Heart right ventricle (tissue), 16 donors: ENCODE measurements around the gene E2F2. TPM values are rescaled to one million over a fixed set of nuclear protein-coding genes. Genes with fewer than 3 reads are reported as not detected.
"Not testable (repeated sequence)": the region's sequence is repeated elsewhere in the genome, so short reads cannot be mapped to it uniquely, and the experiment has no call there.

Experiments
- ATAC-seq, 8 donors: fragments of 200-7000 bp; cut with Tn5 transposase; one replicate each; pipeline ENCODE4 v1.9.1; 2020; ENCODE audit warnings: mild to moderate bottlenecking in 8 of 8, moderate library complexity in 8 of 8, moderate number of reproducible peaks in 1 of 8
- DNase-seq, 2 donors: peaks; one replicate each; pipeline ENCODE4 v3.0.0-alpha.2; 2020
- H3K27ac ChIP-seq, 10 donors: fragments of 200-600 bp; sonication (generic) in 2 of 10; one replicate each; pipeline versions ENCODE4 v1.5.0 to v1.8.0; 2020 to 2022; ENCODE audit warnings: mild to moderate bottlenecking in 3 of 10
- H3K27me3 ChIP-seq, 7 donors: fragments of 200-600 bp; one replicate each; pipeline ENCODE4 v1.8.0; 2021 to 2022; ENCODE audit warnings: mild to moderate bottlenecking in 2 of 7
- H3K36me3 ChIP-seq, 9 donors: fragments of 200-600 bp; sonication (generic) in 1 of 9; one replicate each; pipeline versions ENCODE4 v1.5.0 to v1.8.0; 2020 to 2022; ENCODE audit warnings: mild to moderate bottlenecking in 2 of 9
- H3K4me1 ChIP-seq, 9 donors: fragments of 200-600 bp; sonication (generic) in 1 of 9; one replicate each; pipeline versions ENCODE4 v1.5.0 to v1.8.0; 2020 to 2022; ENCODE audit warnings: mild to moderate bottlenecking in 4 of 9
- H3K4me3 ChIP-seq, 10 donors: fragments of 200-600 bp; sonication (generic) in 2 of 10; one replicate each; pipeline versions ENCODE4 v1.5.0 to v1.8.0; 2020 to 2022; ENCODE audit warnings: mild to moderate bottlenecking in 7 of 10, moderate library complexity in 2 of 10
- H3K9me3 ChIP-seq, 11 donors: fragments of 200-600 bp in 10 of 11; sonication (generic) in 2 of 11; one replicate each; pipeline versions ENCODE4 v1.5.0 to v1.8.0; 2013 to 2022; ENCODE audit warnings: mild to moderate bottlenecking in 2 of 11, control low read depth in 1 of 11, moderate library complexity in 1 of 11
- WGBS, 2 donors: extraction: QIAGEN DNeasy Blood & Tissue Kit; methylation state at CpG; one replicate each; pipeline ENCODE4 v1.1.7; 2013; ENCODE audit warnings: inconsistent platforms in 1 of 2; 5-methylcytosine and 5-hydroxymethylcytosine counted together
- intact Hi-C, 10 donors: fragments of 100-400 bp; cut with DNase I; formaldehyde crosslinking; loops; one replicate each; pipeline versions ENCODE4 v1.11.1 to v1.14.2; 2022
- polyA plus RNA-seq, 2 donors: library from polyadenylated mRNA; stranded (reverse); fragments of 200-250 nt; gene quantifications; one replicate each; pipeline ENCODE4 v1.2.3, GENCODE V29; 2013
- total RNA-seq, 10 donors: library from RNA; stranded (reverse); fragmentation: NEBNext Ultra II Directional in 3 of 10; extraction: Animal tissue kit (Norgen Biotek cat#: 25700) in 3 of 10; gene quantifications; one replicate each; pipeline versions ENCODE4 v1.2.1 to v1.2.4, GENCODE V29; 2021 to 2023
- TF ChIP-seq, protein P1 (sequence below), 9 donors: fragments of 200-600 bp; sonication (generic) in 2 of 9; IDR thresholded peaks; one replicate each; pipeline versions ENCODE4 v1.5.0 to v1.8.0; 2021 to 2022; ENCODE audit warnings: antibody characterized with exemption in 9 of 9, mild to moderate bottlenecking in 5 of 9, moderate library complexity in 1 of 9
- donor health status: Arrhythmogenic right ventricular cardiomyopathy.
- donor health status: ischemic (EF 13 %, LVEDD 7.1; RV severe dilation, severe dysfunction).
- donor health status: healthy with polysubstance abuse.
- donor health status: DM: no; HTN: yes; CAD: no.
- donor health status: DM: no; HTN: no; CAD: no.
- donor health status: ischemic (EF 25% LVEDD 6.9; RV normal size, moderate dysfunction).
- donor health status: ischemic (EF 25% LVEDD 5.7; RV mildly dilated, moderate dysfunction).
- donor health status: healthy.
- donor health status: DM: yes; HTN: yes; CAD: no.
- donor health status: Ischemic cardiomyopathy.
- donor health status: ischemic (EF 35%, LVEDD 5.7; RV mildly dilated, moderate dysfunction).
- donor health status: nonischemic (EF 11% LVEDD 7.7; RV severe dilation, severe dysfunction).
- donor health status: DM: yes; HTN: yes; CAD: no.
- donor health status: PGD.
- donor health status: ischemic (EF 29% LVEDD 5.4; RV normal size, mild dysfunction).
- donor health status: nonischemic (EF 23%, LVEDD 6.1; RV moderate dilation, normal function).

Gene E2F2
- total and polyA plus RNA-seq, 12 donors, result 0.04 to 2.3 (median 0.15) TPM; not detected in 2

DNA sequence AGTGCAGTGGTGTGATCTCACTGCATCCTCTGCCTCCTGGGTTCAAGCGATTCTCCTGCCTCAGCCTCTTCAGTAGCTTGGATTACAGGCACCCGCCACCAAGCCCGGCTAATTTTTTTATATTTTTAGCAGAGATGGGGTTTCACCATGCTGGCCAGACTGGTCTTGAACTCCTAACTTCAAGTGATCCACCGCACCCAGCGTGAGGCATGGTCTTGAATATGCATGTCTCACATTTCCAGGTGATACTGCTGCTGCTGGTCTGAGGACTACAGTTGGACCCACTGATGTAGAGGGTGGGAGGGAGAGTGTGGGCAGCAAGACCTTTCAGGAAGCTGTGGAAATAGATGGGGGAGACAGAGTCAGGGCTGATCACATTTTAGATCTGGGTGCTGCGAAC lies 25.2 kb downstream of the E2F2 start:
- peaks cover 0 to 19% (median 0%) of the 10 kb centered on the region in 9 donors for H3K36me3 ChIP-seq
- no peak overlapping the region for H3K27ac ChIP-seq
- intact Hi-C loops, result no loop called here
- no peaks in the 10 kb centered on the region for H3K4me1 ChIP-seq
- ATAC-seq (no peak), DNase-seq (no peak)
- H3K4me3 ChIP-seq, result no peak overlapping the region
- H3K27me3 ChIP-seq, result no peaks in the 10 kb centered on the region
- WGBS, 2 donors, result 92 to 96% methylated on average over 6 of the region's 6 CpGs
- TF ChIP-seq, protein P1, sequence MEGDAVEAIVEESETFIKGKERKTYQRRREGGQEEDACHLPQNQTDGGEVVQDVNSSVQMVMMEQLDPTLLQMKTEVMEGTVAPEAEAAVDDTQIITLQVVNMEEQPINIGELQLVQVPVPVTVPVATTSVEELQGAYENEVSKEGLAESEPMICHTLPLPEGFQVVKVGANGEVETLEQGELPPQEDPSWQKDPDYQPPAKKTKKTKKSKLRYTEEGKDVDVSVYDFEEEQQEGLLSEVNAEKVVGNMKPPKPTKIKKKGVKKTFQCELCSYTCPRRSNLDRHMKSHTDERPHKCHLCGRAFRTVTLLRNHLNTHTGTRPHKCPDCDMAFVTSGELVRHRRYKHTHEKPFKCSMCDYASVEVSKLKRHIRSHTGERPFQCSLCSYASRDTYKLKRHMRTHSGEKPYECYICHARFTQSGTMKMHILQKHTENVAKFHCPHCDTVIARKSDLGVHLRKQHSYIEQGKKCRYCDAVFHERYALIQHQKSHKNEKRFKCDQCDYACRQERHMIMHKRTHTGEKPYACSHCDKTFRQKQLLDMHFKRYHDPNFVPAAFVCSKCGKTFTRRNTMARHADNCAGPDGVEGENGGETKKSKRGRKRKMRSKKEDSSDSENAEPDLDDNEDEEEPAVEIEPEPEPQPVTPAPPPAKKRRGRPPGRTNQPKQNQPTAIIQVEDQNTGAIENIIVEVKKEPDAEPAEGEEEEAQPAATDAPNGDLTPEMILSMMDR (IDR thresholded peaks at IDR 0.05), result no peak
- H3K9me3 ChIP-seq, result no peaks in the 10 kb centered on the region

DNA sequence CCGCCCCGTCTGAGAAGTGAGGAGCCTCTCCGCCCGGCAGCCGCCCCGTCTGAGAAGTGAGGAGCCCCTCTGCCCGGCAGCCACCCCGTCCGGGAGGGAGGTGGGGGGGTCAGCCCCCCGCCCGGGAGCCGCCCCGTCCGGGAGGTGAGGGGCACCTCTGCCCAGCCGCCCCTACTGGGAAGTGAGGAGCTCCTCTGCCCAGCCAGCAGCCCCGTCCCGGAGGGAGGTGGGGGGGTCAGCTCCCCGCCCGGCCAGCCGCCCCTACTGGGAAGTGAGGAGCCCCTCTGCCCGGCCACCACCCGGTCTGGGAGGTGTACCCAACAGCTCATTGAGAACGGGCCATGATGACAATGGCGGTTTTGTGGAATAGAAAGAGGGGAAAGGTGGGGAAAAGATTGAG lies 26.9 kb downstream of the E2F2 start:
- H3K4me1 ChIP-seq, H3K9me3 ChIP-seq, H3K36me3 ChIP-seq, DNase-seq, ATAC-seq, H3K27ac ChIP-seq, H3K27me3 ChIP-seq, intact Hi-C loops, H3K4me3 ChIP-seq: not testable (repeated sequence)
- 86 to 92% methylated on average over 11 to 24 of the region's 24 CpGs for WGBS, 2 donors

DNA sequence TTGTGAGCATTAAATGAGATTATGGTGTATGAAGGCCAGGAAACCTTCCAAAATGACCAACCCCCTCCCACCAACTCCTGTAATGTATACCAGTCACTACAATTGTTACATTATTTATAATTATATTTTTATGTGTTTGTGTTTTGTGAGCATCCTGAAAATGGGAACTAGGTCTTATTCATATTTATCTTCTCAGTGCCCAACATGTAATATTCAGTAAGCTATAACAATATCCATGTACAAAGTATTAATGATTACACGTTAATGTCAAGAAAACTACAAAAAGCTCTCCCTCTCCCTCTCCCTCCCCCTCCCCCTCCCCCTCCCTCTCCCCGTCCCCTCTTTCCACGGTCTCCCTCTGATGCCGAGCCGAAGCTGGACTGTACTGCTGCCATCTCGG lies 28.1 kb downstream of the E2F2 start:
- WGBS, 2 donors, result 59 to 77% methylated on average over 2 to 6 of the region's 6 CpGs
- TF ChIP-seq, protein P1 (IDR thresholded peaks at IDR 0.05), result no peak
- no peaks in the 10 kb centered on the region for H3K27me3 ChIP-seq
- intact Hi-C loops, result no loop called here
- no peaks in the 10 kb centered on the region for H3K36me3 ChIP-seq
- H3K9me3 ChIP-seq, result no peaks in the 10 kb centered on the region
- no peak overlapping the region for H3K27ac ChIP-seq
- ATAC-seq (no peak), DNase-seq (no peak)
- H3K4me1 ChIP-seq, result peaks cover 0 to under 1% (median 0%) of the 10 kb centered on the region in 9 donors
- no peak overlapping the region for H3K4me3 ChIP-seq

DNA sequence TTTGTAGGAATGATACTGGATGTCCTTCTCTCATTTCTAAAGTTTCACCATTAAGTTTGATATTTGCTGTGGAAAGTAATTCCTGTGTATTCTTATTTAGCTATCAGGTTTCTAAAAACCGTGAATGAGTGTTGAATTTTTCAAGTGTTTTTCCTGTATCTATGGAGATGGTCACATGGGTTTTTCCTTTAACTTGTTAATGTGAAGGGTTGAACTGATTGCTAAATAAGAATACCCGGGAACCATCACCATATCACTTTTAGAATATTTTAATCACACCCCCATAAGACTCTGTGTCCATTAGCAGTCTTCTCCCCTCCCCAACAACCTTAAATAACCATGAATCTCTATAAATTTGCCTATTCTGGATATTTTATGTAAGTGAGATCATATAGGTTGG lies 30.6 kb downstream of the E2F2 start:
- Histone ChIP-seq H3K27me3 (no peaks in the 10 kb centered on the region), H3K27ac (no peak overlapping the region), H3K4me3 (no peak overlapping the region), H3K9me3 (no peaks in the 10 kb centered on the region), H3K36me3 (no peaks in the 10 kb centered on the region), H3K4me1 (peaks cover 0 to 9% (median 0%) of the 10 kb centered on the region in 9 donors)
- intact Hi-C loops, result no loop called here
- ATAC-seq (no peak), DNase-seq (no peak)
- 35 to 41% methylated on average over 2 of the region's 2 CpGs for WGBS, 2 donors
- TF ChIP-seq, protein P1 (IDR thresholded peaks at IDR 0.05), result no peak

DNA sequence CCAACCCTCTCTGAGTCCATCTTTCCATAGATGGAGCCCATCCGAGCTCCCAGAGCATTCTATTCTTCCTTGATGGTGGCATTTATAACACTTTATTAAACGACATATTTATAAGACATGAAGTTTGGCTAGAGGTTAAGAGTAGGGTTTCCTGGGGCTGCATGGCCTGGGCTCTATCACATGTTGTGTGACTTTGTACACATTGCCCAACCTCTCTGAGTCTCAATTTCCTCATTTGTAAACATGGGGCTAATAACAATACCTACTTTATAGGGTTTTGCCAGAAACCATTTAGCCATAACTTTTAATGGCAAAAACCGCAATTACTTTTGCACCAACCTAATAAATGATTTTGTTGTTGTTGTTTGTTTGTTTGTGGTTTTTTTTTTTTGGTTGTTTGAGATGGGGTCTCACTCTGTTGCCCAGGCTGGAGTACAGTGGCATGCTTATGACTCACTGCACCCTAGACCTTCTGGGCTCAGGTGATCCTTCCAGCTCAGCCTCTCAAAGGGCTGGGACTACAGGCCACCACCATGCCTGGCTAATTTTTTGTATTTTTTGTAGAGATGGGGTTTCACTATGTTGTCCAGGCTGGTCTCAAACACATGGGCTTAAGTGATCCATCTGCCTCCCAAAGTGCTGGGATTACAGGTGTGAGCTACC lies 33.1 kb downstream of the E2F2 start:
- no peak overlapping the region for H3K4me3 ChIP-seq
- WGBS, 2 donors, result 84 to 93% methylated on average over 3 of the region's 3 CpGs
- ATAC-seq (no peak), DNase-seq (no peak)
- no peaks in the 10 kb centered on the region for H3K27me3 ChIP-seq
- intact Hi-C loops, result loop anchor here in 9 of 10 donors (1.0 to 5.0 kb wide), 8 partner anchors 39 to 1139 kb away; no protein-coding TSS in a partner anchor
- H3K27ac ChIP-seq, result no peak overlapping the region
- no peaks in the 10 kb centered on the region for H3K36me3 ChIP-seq
- TF ChIP-seq, protein P1 (IDR thresholded peaks at IDR 0.05), result no peak
- no peaks in the 10 kb centered on the region for H3K9me3 ChIP-seq
- peaks cover 0 to 9% (median 0%) of the 10 kb centered on the region in 9 donors for H3K4me1 ChIP-seq
